Ureter (tissue), 1 donor: Measurements from ENCODE around the gene CEBPZ. TPM values are rescaled to one million over a fixed set of nuclear protein-coding genes. Genes with fewer than 3 reads are reported as not detected.
A peak's percentile ranks its signal among the peaks of the same experiment; 100 is the strongest.

Experiments
- DNase-seq: peaks from one replicate; pipeline ENCODE4 v3.0.0-alpha.2; 2020; ENCODE audit warnings: low spot score
- total RNA-seq: library from RNA; stranded (reverse); gene quantifications from one replicate; pipeline ENCODE4 v1.2.4, GENCODE V29; 2023
- donor health status: DM: yes; HTN: yes; CAD: no.

Gene CEBPZ
- total RNA-seq, 1 donor from 2014 or later = 52.0 TPM

- no peak for DNase-seq
Observed at GRCh38 chr2:37180006-37180639, 51.3 kb downstream of the CEBPZ start.

GRCh38 chr2:37173741-37174140 is 57.7 kb downstream of the CEBPZ start:
- no peak for DNase-seq

- no peak for DNase-seq
Observed at GRCh38 chr2:37171624-37171950, 59.8 kb downstream of the CEBPZ start.

- no peak for DNase-seq
Observed at GRCh38 chr2:37168217-37168981, 63.0 kb downstream of the CEBPZ start.

- no peak for DNase-seq
Observed at GRCh38 chr2:37167636-37168180, 63.7 kb downstream of the CEBPZ start.

GRCh38 chr2:37164757-37165156 is 66.6 kb downstream of the CEBPZ start:
- no peak for DNase-seq

- peak; percentile 89 for DNase-seq
Observed at GRCh38 chr2:37156857-37157714, 74.3 kb downstream of the CEBPZ start, which contains the start of gene EIF2AK2. Gene EIF2AK2, minus strand, starts transcription at chr2:37156980. Its CDS starts 9,174 bp downstream, at chr2:37147806.

GRCh38 chr2:37156071-37156856 is 75.1 kb downstream of the CEBPZ start:
- peak; percentile 64 for DNase-seq

- no peak for DNase-seq
Observed at GRCh38 chr2:37154785-37155184, 76.6 kb downstream of the CEBPZ start.

- no peak for DNase-seq
Observed at GRCh38 chr2:37153224-37153623, 78.2 kb downstream of the CEBPZ start.

Other genes with a start within 250 kb of the CEBPZ start
- gene HEATR5B, start 147.2 kb downstream of the CEBPZ start, total RNA-seq = 29.7 TPM
- 6.8 TPM for gene GPATCH11, start 147.1 kb downstream of the CEBPZ start, total RNA-seq
- 47.7 TPM for gene EIF2AK2, start 74.6 kb downstream of the CEBPZ start, total RNA-seq
- not detected for gene SULT6B1, start 42.9 kb downstream of the CEBPZ start, total RNA-seq
- gene CEBPZOS, start 35.1 kb downstream of the CEBPZ start, total RNA-seq = 58.6 TPM
- gene NDUFAF7, start 62 bp upstream of the CEBPZ start, total RNA-seq = 18.6 TPM
- gene PRKD3, start 93.2 kb upstream of the CEBPZ start, total RNA-seq = 43.3 TPM
- gene QPCT, start 113.0 kb upstream of the CEBPZ start, total RNA-seq = 23.6 TPM